RKO (cell line): ENCODE results near the gene SPON1.
"Not testable (repeated sequence)": the region's sequence is repeated elsewhere in the genome, so short reads cannot be mapped to it uniquely, and the experiment has no call there.

Experiments used
- DNase-seq: peaks from one replicate; pipeline ENCODE4 v3.0.0-alpha.2; 2016; ENCODE audit warnings: low spot score

The SPON1 gene

GRCh38 chr11:14041565-14041964, 79.0 kb downstream of the SPON1 start:
- DNase-seq: no peak

- DNase-seq: no peak
Observed at GRCh38 chr11:14042686-14043465, 80.4 kb downstream of the SPON1 start.

- DNase-seq: no peak
Observed at GRCh38 chr11:14044916-14045315, 82.4 kb downstream of the SPON1 start.

GRCh38 chr11:14045417-14045816, 82.9 kb downstream of the SPON1 start:
- DNase-seq: no peak

- DNase-seq: no peak
Observed at GRCh38 chr11:14052198-14052597, 89.7 kb downstream of the SPON1 start.

- no peak for DNase-seq
Observed at GRCh38 chr11:14054116-14055107, 91.9 kb downstream of the SPON1 start.

GRCh38 chr11:14055936-14056335, 93.4 kb downstream of the SPON1 start:
- DNase-seq: no peak

- DNase-seq: no peak
Observed at GRCh38 chr11:14058061-14058460, 95.5 kb downstream of the SPON1 start.

- no peak for DNase-seq
Observed at GRCh38 chr11:14059491-14059890, 97.0 kb downstream of the SPON1 start.

- DNase-seq: no peak
Observed at GRCh38 chr11:14061721-14062120, 99.2 kb downstream of the SPON1 start.

GRCh38 chr11:14065141-14065540, 102.6 kb downstream of the SPON1 start:
- DNase-seq: no peak

- DNase-seq: no peak
Observed at GRCh38 chr11:14065681-14066080, 103.2 kb downstream of the SPON1 start.

- DNase-seq: no peak
Observed at GRCh38 chr11:14067686-14068085, 105.2 kb downstream of the SPON1 start.

GRCh38 chr11:14070896-14071295, 108.4 kb downstream of the SPON1 start:
- no peak for DNase-seq

GRCh38 chr11:14073849-14074476, 111.4 kb downstream of the SPON1 start:
- DNase-seq: no peak

- DNase-seq: peak; percentile 7
Observed at GRCh38 chr11:14075118-14076078, 112.9 kb downstream of the SPON1 start.

GRCh38 chr11:14079011-14079410, 116.5 kb downstream of the SPON1 start:
- DNase-seq: no peak

GRCh38 chr11:14079797-14080196, 117.3 kb downstream of the SPON1 start:
- no peak for DNase-seq

- no peak for DNase-seq
Observed at GRCh38 chr11:14081581-14082231, 119.2 kb downstream of the SPON1 start.

GRCh38 chr11:14082338-14082737, 119.8 kb downstream of the SPON1 start:
- no peak for DNase-seq

GRCh38 chr11:14088861-14089260, 126.3 kb downstream of the SPON1 start:
- not testable (repeated sequence) for DNase-seq
